Sigmoid colon (tissue), 4 donors: ENCODE results near the gene CERKL.

Experiments
- CTCF ChIP-seq, 4 experiments: fragments of 450-650 bp in 3 of 4; fragments of 200-600 bp in 1 of 4; IDR thresholded peaks; one replicate each; pipeline ENCODE4 v1.5.1; 2016 to 2019; ENCODE audit warnings: antibody characterized with exemption in 4 of 4, mild to moderate bottlenecking in 3 of 4, moderate library complexity in 2 of 4
- EP300 ChIP-seq, 4 donors: sonication (generic); formaldehyde crosslinking; IDR thresholded peaks; one replicate each; pipeline ENCODE4 v1.6.1; 2017; ENCODE audit warnings: antibody characterized with exemption in 4 of 4
- POLR2A ChIP-seq, 2 donors: fragments of 450-650 bp; IDR thresholded peaks; one replicate each; pipeline ENCODE4 v1.6.1; 2016; ENCODE audit warnings: antibody characterized with exemption in 2 of 2, mild to moderate bottlenecking in 2 of 2, moderate library complexity in 2 of 2
- POLR2AphosphoS5 ChIP-seq, 4 donors: sonication (generic); formaldehyde crosslinking; IDR thresholded peaks; one replicate each; pipeline ENCODE4 v1.6.1; 2017; ENCODE audit warnings: antibody characterized with exemption in 4 of 4

- peak in 1 of 4 experiments; percentile 11 for TF ChIP-seq CTCF (IDR thresholded peaks at IDR 0.05)
- TF ChIP-seq POLR2A (IDR thresholded peaks at IDR 0.05), result no peak
- TF ChIP-seq POLR2AphosphoS5 (IDR thresholded peaks at IDR 0.05), result no peak
- TF ChIP-seq EP300 (IDR thresholded peaks at IDR 0.05), result no peak
Measured at GRCh38 chr2:181573140-181573736, 83.7 kb downstream of the CERKL start.
